ENCODE measurements around the gene VAV3. TPM values are rescaled to one million over a fixed set of nuclear protein-coding genes. Genes with fewer than 3 reads are reported as not detected.

The VAV3 gene
- total and polyA plus RNA-seq, 11 donors: 0.57 to 8.3 (median 1.9) TPM

DNA sequence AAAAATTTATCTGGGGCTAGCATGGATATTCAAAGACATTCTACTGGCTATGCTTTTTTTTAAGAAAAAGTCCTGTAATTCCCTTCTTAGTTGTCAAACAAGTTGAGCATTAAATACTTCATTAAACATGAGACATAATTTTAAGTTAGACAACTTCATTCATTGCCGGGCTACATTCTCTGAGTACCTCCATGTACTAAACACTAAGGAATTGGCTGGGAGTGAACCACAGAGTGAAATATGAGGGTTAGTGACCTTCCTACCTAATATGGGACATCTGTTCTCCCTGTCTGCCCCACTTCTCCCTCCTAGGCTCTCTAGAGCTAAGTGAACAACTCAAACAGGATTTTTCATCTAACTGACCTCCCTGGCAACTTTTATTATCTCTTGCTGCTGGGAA, 370.4 kb downstream of the VAV3 start:
- ATAC-seq (no peak), DNase-seq (no peak)
- no peak for TF ChIP-seq POLR2A (IDR thresholded peaks at IDR 0.05)
- TF ChIP-seq CTCF (IDR thresholded peaks at IDR 0.05): no peak
- intact Hi-C loops (cut with DNase I): no loop called here
- Histone ChIP-seq H3K4me3 (no peak overlapping the region), H3K27ac (no peak overlapping the region), H3K36me3 (peaks cover 0 to 3% (median 0%) of the 10 kb centered on the region in 9 donors), H3K9me3 (no peaks in the 10 kb centered on the region), H3K4me1 (peaks cover 0 to 13% (median 0%) of the 10 kb centered on the region in 12 donors), H3K27me3 (no peaks in the 10 kb centered on the region)
- WGBS, 4 donors: 86 to 98% (median 94%) methylated on average over 1 of the region's 1 CpG

DNA sequence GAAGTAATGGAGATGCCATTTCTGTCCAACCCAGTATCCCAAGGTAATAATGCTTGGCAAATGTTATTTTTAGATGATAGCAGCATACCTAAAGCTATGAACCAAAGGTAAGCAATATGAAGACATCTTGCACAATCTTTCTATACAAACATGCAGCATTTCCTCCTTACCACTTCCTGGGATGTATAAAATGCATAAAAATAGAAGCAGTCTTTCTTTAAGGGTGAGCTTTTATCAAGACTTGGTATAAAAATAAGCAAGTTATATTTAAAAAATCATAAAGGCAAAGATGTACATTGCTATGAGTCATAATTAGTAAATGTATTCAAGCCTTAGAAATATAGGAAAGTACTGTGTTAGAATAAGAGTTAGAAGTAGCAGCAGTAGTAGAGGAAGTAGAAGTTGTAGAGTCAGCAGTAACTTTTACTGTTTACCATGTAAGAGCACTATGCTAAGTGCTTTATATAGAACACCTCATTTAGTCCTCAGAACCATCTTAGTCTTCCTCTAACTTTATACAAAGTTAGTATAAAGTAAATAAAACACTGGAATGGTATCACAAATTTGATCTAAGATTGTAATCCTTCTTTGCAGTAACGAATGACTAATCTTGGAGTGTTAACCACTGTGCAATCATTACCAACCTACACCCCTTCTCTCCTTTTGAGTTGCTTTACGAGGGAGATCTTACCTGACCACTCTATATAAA, 371.3 kb downstream of the VAV3 start:
- H3K4me1 ChIP-seq: peaks cover 0 to 13% (median 0%) of the 10 kb centered on the region in 12 donors
- 78 to 88% (median 86%) methylated on average over 2 of the region's 2 CpGs for WGBS, 4 donors
- H3K4me3 ChIP-seq: no peak overlapping the region
- no peak overlapping the region for H3K27ac ChIP-seq
- H3K36me3 ChIP-seq: peaks cover 0 to 3% (median 0%) of the 10 kb centered on the region in 9 donors
- DNase-seq (no peak), ATAC-seq (peak in 1 of 4 donors; percentile 48)
- H3K27me3 ChIP-seq: no peaks in the 10 kb centered on the region
- no peaks in the 10 kb centered on the region for H3K9me3 ChIP-seq
- intact Hi-C loops (cut with DNase I): no loop called here
- TF ChIP-seq POLR2A (IDR thresholded peaks at IDR 0.05) (no peak), CTCF (IDR thresholded peaks at IDR 0.05) (no peak)

GRCh38 chr1:107590900-107591622, 373.9 kb downstream of the VAV3 start:
- TF ChIP-seq CTCF (IDR thresholded peaks at IDR 0.05): no peak
- no peak for TF ChIP-seq POLR2A (IDR thresholded peaks at IDR 0.05)
- Histone ChIP-seq H3K27ac (no peak overlapping the region), H3K27me3 (no peaks in the 10 kb centered on the region), H3K4me1 (peaks cover 0 to 13% (median 0%) of the 10 kb centered on the region in 12 donors), H3K9me3 (no peaks in the 10 kb centered on the region), H3K36me3 (peaks cover 0 to 2% (median 0%) of the 10 kb centered on the region in 9 donors), H3K4me3 (no peak overlapping the region)
- WGBS, 4 donors: 70 to 85% (median 76%) methylated on average over 4 of the region's 4 CpGs
- DNase-seq (peak in 1 of 5 donors; percentile 27), ATAC-seq (peak in 1 of 4 donors; percentile 30)
- intact Hi-C loops (cut with DNase I): no loop called here

GRCh38 chr1:107590087-107590486, 374.9 kb downstream of the VAV3 start:
- Histone ChIP-seq H3K4me1 (peaks cover 0 to 13% (median 0%) of the 10 kb centered on the region in 12 donors), H3K27ac (no peak overlapping the region), H3K36me3 (no peaks in the 10 kb centered on the region), H3K27me3 (no peaks in the 10 kb centered on the region), H3K4me3 (no peak overlapping the region), H3K9me3 (no peaks in the 10 kb centered on the region)
- DNase-seq (no peak), ATAC-seq (no peak)
- TF ChIP-seq POLR2A (IDR thresholded peaks at IDR 0.05): no peak
- no peak for TF ChIP-seq CTCF (IDR thresholded peaks at IDR 0.05)
- intact Hi-C loops (cut with DNase I): no loop called here

All from heart left ventricle (tissue), 16 donors.